SKM-1 (cell line): ENCODE measurements around the gene IL27RA.

Experiments
- DNase-seq: peaks from one replicate; lab custom pipeline; 2025; ENCODE audit not compliant: unreplicated experiment; lab: John Stamatoyannopoulos, UW

IL27RA gene

DNA sequence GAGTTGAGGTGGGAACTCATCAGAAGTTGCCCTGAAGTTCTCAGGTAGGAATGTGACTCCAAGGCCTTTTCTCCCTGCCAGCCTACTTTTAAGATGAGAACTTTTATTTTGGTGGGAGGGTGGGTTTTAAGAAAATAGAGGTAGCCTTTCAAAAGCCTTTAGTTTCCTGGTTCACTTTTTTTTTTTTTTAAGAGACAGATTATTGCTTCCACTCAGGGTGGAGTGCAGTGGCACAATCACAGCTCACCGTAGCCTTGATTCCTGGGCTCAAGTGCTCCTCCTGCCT, 51.1 kb downstream of the IL27RA start:
- DNase-seq = no peak

- DNase-seq = no peak
These were observed 53.9 kb downstream of the IL27RA start, which contains the start of gene C19orf67 for GRCh38 chr19:14085309-14085995. C19orf67 (minus strand) TSS chr19:14085783; CDS start chr19:14085627, 156 bp downstream.

DNA sequence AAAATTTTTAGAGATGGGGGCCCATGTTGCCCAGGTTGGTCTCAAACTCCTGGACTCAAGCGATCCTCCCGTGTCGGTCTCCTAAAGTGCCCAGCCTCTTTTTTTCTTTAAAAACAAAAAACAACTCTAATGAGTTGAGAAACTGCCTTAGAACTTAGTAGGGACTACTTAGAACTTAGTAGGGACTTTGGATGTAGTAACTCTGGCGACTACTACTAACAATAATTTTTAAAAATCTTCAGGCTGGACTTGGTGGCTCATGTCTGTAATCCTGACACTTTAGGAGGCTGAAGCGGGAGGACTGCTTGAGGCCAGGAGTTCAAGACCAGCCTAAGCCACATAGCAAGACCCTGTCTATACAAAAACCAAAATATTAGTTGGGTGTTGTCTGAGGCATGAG, 54.5 kb downstream of the IL27RA start:
- DNase-seq = no peak

DNA sequence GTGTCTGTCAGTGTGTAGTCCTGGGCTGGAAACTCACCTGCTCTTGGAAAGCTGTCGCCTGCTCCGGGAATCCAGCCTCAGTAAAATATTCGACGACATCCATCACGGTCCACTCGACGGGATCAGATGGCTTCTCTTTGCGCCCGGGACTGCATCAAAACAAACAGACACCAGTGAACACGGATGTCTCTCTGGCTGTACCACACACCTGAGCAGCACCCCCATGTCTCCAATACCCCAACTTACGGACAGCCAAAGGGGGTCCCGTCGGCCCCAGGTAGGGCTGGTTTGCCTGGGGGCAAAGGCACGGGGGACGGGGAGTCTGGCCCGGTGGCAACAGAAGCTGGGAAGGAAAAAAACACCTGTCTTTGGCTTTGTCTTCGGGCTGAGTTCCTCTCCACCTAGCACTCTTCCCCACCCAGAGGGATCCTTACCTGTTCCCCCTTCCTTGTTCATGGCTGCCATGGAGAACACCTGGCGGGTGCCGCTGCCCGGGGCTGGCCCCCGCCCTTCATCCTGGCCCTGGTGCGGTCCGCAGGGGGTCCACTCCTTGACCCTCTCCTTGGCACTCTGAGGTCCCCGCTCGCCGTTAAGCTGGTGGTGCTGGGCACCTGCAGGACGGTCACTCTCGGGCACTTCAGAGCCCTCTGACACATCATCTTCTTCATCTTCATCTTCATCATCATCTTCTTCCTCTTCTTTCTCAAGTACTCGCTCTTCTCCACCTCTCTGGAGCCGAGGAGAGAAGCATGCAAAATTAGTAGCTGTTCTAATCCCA, 57.3 kb downstream of the IL27RA start:
- DNase-seq = no peak

GRCh38 chr19:14089412-14089661, 57.8 kb downstream of the IL27RA start:
- DNase-seq = no peak

- DNase-seq = no peak
These were observed 58.3 kb downstream of the IL27RA start for GRCh38 chr19:14089662-14090508.

GRCh38 chr19:14090509-14091080, 59.0 kb downstream of the IL27RA start, which contains the start of gene SAMD1:
SAMD1 (minus strand) TSS chr19:14090751.
- DNase-seq = peak; percentile 66

DNA sequence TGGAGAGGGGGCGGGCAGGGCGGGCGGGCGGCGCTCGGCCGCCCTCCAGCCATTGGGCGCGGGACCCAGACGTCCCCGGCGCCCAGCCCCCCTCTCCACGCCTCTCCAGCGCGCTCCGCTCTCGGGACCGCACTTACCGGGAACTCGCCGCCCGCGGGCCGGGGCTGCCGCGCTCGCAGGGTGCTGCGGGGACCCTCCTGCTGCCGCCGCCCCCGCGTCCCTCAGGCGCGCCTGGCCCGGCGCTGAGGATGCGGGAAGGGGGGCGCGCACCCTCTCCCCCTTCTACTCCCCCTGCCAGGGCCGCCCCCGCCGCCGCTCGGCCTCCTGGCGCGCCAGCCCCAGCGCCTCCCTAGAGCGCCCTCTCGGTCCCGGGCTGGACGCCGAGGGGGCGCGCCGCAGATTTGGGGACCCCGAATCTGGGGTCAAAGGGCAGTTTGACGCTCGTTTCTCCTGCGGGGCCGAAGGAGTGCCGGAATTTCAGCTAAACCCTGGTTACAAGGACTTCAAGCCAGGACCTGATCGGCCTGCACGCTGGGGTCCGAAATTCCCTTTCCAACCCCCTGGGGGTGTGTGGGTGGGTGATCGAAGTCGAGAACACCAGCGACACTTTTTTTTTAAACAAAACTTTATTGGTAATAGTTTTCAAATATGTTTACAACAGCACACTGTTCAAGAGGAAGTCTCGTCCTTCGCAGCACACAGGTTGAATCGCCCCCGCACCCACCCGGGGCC, 59.7 kb downstream of the IL27RA start:
- peak; percentile 14 for DNase-seq

GRCh38 chr19:14091813-14092462, 60.4 kb downstream of the IL27RA start:
- no peak for DNase-seq

DNA sequence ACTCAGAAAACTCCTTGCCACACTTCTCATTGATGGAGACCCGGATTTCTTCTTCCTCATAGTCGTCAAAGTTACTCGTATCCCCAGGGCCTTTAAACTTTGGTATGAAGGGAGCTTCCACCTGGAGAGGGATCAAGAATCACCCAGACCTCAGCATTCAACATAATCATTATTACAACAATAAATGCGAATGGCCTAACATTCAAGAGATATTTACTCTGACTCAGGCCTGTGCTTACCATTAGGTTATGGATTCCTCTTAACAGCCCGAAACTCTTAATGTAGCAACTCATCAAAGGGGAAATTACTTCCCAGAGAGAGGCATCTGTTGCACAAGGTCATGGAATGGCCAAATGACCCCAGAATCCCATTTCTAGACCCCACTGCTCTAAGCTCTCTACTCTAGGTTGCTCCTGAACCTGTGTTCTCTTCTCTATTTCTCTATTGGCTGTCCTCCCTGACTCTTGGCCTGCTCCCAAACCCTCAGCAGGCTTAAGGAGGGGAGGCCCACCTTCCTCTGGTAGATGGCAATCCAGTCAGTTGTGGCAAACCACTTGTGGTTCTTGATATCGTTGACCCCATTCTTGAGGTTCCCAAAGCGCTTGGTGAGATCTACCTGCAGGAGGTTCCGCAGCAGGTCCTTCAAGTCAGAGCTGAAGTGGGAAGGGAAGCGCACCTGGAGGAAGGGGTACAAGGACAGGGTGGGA, 61.7 kb downstream of the IL27RA start:
- DNase-seq = no peak

- no peak for DNase-seq
These were observed 63.3 kb downstream of the IL27RA start for GRCh38 chr19:14094854-14095253.

DNA sequence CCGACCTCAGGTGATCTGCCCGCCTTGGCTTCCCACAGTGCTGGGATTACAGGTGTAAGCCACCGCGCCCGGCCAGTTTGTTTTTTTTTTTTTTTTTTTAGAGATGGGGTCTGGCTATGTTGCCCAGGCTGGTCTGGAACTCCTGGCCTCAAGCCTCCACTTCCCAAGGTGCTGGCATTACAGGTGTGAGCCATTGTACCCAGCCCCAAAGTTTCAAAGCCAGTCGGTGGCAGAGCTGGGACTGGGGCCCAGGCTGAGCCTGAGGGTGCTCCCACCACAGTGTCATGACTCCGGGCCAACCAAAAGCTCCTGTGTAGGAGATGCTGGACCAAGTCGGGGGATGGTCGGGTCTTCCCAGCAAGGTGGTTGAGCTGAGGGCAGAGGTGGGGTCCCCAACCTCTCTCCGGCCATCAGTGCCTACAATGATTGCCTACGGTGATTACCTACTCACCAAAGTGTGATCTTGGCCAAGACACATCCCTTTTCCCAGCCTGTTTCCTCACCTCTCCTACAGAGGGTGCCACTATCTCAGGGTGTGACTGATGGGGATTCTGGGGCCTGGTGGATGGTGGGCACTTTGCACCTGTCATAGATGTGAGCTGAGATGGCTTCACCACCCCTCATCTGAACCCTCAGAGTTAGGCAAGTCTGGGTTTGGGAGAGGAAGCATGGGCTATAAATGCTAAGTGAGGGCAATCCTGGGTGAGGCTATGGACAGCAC, 64.9 kb downstream of the IL27RA start:
- DNase-seq = no peak

- DNase-seq = no peak
These were observed 66.1 kb downstream of the IL27RA start for GRCh38 chr19:14097532-14098151.

DNA sequence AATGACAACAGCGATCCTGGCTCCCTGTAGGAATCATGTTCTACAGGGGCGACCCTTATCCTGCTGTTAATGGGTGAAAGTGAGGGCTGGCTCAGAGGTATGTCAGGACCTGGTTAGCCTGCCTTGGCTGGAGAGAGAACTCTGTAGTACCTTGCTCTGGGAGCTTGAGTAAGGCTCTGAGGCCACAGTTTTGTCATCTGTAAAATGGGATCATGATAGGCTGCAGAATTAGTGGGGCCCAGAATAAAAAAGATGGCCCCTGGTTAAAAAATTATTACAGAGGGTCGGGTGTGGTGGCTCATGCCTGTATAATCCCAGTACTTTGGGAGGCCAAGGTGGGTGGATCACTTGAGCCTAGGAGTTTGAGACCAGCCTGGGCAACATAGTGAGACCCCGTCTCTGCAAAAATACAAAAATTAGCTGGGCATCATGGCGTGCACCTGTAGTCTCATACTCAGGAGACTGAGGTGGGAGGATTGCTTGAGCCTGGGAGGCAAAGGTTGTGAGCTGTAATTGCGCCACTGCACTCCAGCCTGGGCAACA, 69.5 kb downstream of the IL27RA start:
- no peak for DNase-seq

- no peak for DNase-seq
These were observed 70.6 kb downstream of the IL27RA start for GRCh38 chr19:14102102-14102696.

DNA sequence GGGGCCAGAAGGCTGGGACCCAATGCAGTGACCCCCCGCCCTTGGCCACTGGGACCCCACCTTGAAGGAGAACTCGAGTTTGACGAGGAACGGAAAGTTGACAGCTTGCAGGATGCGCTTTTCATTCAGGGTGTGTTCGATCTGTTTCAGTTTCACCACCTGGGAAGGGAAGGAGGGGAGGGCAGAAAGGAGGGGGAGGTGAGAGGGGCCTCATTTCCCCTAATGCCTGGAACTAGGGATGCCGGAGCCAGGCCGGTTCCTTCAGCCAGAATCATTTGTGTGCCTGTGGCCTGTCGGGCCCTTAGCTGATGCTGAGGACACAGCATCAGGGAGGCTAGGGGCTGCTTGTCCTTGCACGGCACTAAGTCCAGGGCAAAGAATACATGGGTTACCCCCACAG, 71.2 kb downstream of the IL27RA start:
- DNase-seq = no peak
